SIG-M5 treated with dmso at 0.1 percent for 504 hours (cell line): ENCODE data around the gene QKI.

Experiments
- DNase-seq: peaks from one replicate; lab custom pipeline; 2025; ENCODE audit not compliant: unreplicated experiment; lab: John Stamatoyannopoulos, UW

Gene QKI

GRCh38 chr6:163527291-163527690, 112.8 kb downstream of the QKI start:
- no peak for DNase-seq

- no peak for DNase-seq
These were observed 115.1 kb downstream of the QKI start for GRCh38 chr6:163529605-163530004.

- DNase-seq: no peak
These were observed 115.9 kb downstream of the QKI start for GRCh38 chr6:163530406-163530805.

- DNase-seq: no peak
These were observed 116.6 kb downstream of the QKI start for GRCh38 chr6:163531122-163531521.

- no peak for DNase-seq
These were observed 118.1 kb downstream of the QKI start for GRCh38 chr6:163532526-163533078.

- DNase-seq: peak; percentile 54
These were observed 118.9 kb downstream of the QKI start for GRCh38 chr6:163533443-163533842.

GRCh38 chr6:163536770-163537169, 122.3 kb downstream of the QKI start:
- no peak for DNase-seq

- no peak for DNase-seq
These were observed 123.8 kb downstream of the QKI start for GRCh38 chr6:163538331-163538730.

GRCh38 chr6:163539101-163539762, 124.7 kb downstream of the QKI start:
- DNase-seq: no peak

GRCh38 chr6:163543321-163543720, 128.8 kb downstream of the QKI start:
- no peak for DNase-seq

- no peak for DNase-seq
These were observed 130.9 kb downstream of the QKI start for GRCh38 chr6:163545370-163545769.

GRCh38 chr6:163547287-163547686, 132.8 kb downstream of the QKI start:
- no peak for DNase-seq

GRCh38 chr6:163548624-163549023, 134.1 kb downstream of the QKI start:
- DNase-seq: no peak

GRCh38 chr6:163554032-163554431, 139.5 kb downstream of the QKI start:
- DNase-seq: no peak

- peak; percentile 7 for DNase-seq
These were observed 140.1 kb downstream of the QKI start for GRCh38 chr6:163554663-163555062.

- DNase-seq: no peak
These were observed 145.1 kb downstream of the QKI start for GRCh38 chr6:163559661-163560060.

- DNase-seq: no peak
These were observed 148.8 kb downstream of the QKI start for GRCh38 chr6:163563318-163563717.

- no peak for DNase-seq
These were observed 150.0 kb downstream of the QKI start for GRCh38 chr6:163564534-163564933.

- no peak for DNase-seq
These were observed 150.6 kb downstream of the QKI start for GRCh38 chr6:163565140-163565539.

- no peak for DNase-seq
These were observed 151.5 kb downstream of the QKI start for GRCh38 chr6:163566056-163566455.

GRCh38 chr6:163568275-163568674, 153.8 kb downstream of the QKI start:
- no peak for DNase-seq

- DNase-seq: no peak
These were observed 156.2 kb downstream of the QKI start for GRCh38 chr6:163570579-163571231.

- no peak for DNase-seq
These were observed 157.2 kb downstream of the QKI start for GRCh38 chr6:163571730-163572129.
